HEK293T (cell line): ENCODE measurements around the gene CDC42SE1.

Experiments
- CTCF ChIA-PET: fragments of 350-600 bp; formaldehyde crosslinking; extraction: SDS; loops from one replicate; lab custom pipeline; 2021; ENCODE audit warnings: antibody characterized with exemption, inconsistent platforms; lab: Yijun Ruan, JAX
- POLR2A ChIA-PET: fragments of 350-600 bp; formaldehyde crosslinking; extraction: SDS; loops from one replicate; lab custom pipeline; 2020; ENCODE audit warnings: antibody characterized with exemption, inconsistent platforms; lab: Yijun Ruan, JAX
- DNase-seq: peaks from one replicate; pipeline ENCODE4 v3.0.0; 2012; ENCODE audit warnings: mixed read lengths; ENCODE audit errors: extremely low spot score
- ARNT ChIP-seq: fragments of 450-650 bp; IDR thresholded peaks from 2 replicates; pipeline ENCODE4 v1.6.1; 2017; ENCODE audit warnings: mild to moderate bottlenecking
- BHLHE40 ChIP-seq: fragments of 450-650 bp; IDR thresholded peaks from 2 replicates; pipeline ENCODE4 v1.6.1; 2016; ENCODE audit warnings: mild to moderate bottlenecking, moderate library complexity, borderline replicate concordance
- CTBP1 ChIP-seq: fragments of 450-650 bp; IDR thresholded peaks from 2 replicates; pipeline ENCODE4 v1.6.1; 2016; ENCODE audit warnings: borderline replicate concordance
- ELF4 ChIP-seq: fragments of 450-650 bp; IDR thresholded peaks from 2 replicates; pipeline ENCODE4 v1.6.1; 2017; ENCODE audit warnings: antibody characterized with exemption
- FOXA1 ChIP-seq: fragments of 450-650 bp; IDR thresholded peaks from 2 replicates; pipeline ENCODE4 v1.6.1; 2016; ENCODE audit warnings: mild to moderate bottlenecking
- FOXK2 ChIP-seq: fragments of 450-650 bp; IDR thresholded peaks from 2 replicates; pipeline ENCODE4 v1.6.1; 2016; ENCODE audit warnings: mild to moderate bottlenecking
- FOXM1 ChIP-seq: fragments of 450-650 bp; IDR thresholded peaks from 2 replicates; pipeline ENCODE4 v1.6.1; 2017; ENCODE audit warnings: mild to moderate bottlenecking, borderline replicate concordance
- HDGF ChIP-seq: fragments of 450-650 bp; IDR thresholded peaks from 2 replicates; pipeline ENCODE4 v1.6.1; 2017; ENCODE audit warnings: antibody characterized with exemption, borderline replicate concordance
- L3MBTL2 ChIP-seq: fragments of 450-650 bp; conservative IDR thresholded peaks from 2 replicates; pipeline ENCODE4 v1.6.1; 2016; ENCODE audit warnings: mild to moderate bottlenecking
- LEF1 ChIP-seq: fragments of 450-650 bp; IDR thresholded peaks from 2 replicates; pipeline ENCODE4 v1.6.1; 2017; ENCODE audit warnings: mild to moderate bottlenecking, borderline replicate concordance
- NFRKB ChIP-seq: fragments of 450-650 bp; IDR thresholded peaks from 2 replicates; pipeline ENCODE4 v1.6.1; 2016; ENCODE audit warnings: mild to moderate bottlenecking, moderate library complexity
- SP1 ChIP-seq: fragments of 450-650 bp; IDR thresholded peaks from 2 replicates; pipeline ENCODE4 v1.6.1; 2017
- SUZ12 ChIP-seq: fragments of 450-650 bp; IDR thresholded peaks from 2 replicates; pipeline ENCODE4 v1.6.1; 2016; ENCODE audit warnings: mild to moderate bottlenecking
- TARDBP ChIP-seq: fragments of 450-650 bp; IDR thresholded peaks from 2 replicates; pipeline ENCODE4 v1.6.1; 2016
- ZNF384 ChIP-seq: fragments of 450-650 bp; IDR thresholded peaks from 2 replicates; pipeline ENCODE4 v1.6.1; 2016
- TF ChIP-seq, protein P1 (sequence below): fragments of 450-650 bp; IDR thresholded peaks from 2 replicates; pipeline ENCODE4 v1.6.1; 2016

The CDC42SE1 gene

DNA sequence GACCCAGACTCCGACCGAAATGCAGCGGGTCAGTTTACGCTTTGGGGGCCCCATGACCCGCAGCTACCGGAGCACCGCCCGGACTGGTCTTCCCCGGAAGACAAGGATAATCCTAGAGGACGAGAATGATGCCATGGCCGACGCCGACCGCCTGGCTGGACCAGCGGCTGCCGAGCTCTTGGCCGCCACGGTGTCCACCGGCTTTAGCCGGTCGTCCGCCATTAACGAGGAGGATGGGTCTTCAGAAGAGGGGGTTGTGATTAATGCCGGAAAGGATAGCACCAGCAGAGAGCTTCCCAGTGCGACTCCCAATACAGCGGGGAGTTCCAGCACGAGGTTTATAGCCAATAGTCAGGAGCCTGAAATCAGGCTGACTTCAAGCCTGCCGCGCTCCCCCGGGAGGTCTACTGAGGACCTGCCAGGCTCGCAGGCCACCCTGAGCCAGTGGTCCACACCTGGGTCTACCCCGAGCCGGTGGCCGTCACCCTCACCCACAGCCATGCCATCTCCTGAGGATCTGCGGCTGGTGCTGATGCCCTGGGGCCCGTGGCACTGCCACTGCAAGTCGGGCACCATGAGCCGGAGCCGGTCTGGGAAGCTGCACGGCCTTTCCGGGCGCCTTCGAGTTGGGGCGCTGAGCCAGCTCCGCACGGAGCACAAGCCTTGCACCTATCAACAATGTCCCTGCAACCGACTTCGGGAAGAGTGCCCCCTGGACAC lies 11.3 kb downstream of the CDC42SE1 start:
- ChIA-PET CTCF (interaction anchor here (0.5 to 1.0 kb wide), 4 partner anchors 13 to 70 kb away, joined by 3 to 5 read pairs (median 4); no protein-coding TSS in a partner anchor), POLR2A (interaction anchor here (1.0 to 6.4 kb wide), 6 partner anchors 10 to 42 kb away, joined by 3 to 53 read pairs (median 4); partner anchors contain the start of genes BNIPL, CDC42SE1, GABPB2 and MLLT11)
- TF ChIP-seq L3MBTL2 (peak; percentile 94), SUZ12 (no peak)
- DNase-seq, result peak; percentile 86

- ChIA-PET POLR2A (interaction anchor here (1.0 to 6.4 kb wide), 6 partner anchors 9 to 41 kb away, joined by 3 to 53 read pairs (median 4); partner anchors contain the start of genes BNIPL, CDC42SE1, GABPB2 and MLLT11), CTCF (interaction anchor here (0.8 to 1.0 kb wide), 2 partner anchors 50 to 108 kb away, joined by 3 read pairs; no protein-coding TSS in a partner anchor)
- DNase-seq, result peak; percentile 85
- TF ChIP-seq SUZ12, result no peak
- no peak for TF ChIP-seq SP1
- no peak for TF ChIP-seq FOXM1
- TF ChIP-seq ARNT, result no peak
- TF ChIP-seq ELF4, result no peak
- no peak for TF ChIP-seq NFRKB
- no peak for TF ChIP-seq FOXA1
- TF ChIP-seq HDGF, result no peak
- no peak for TF ChIP-seq L3MBTL2
- no peak for TF ChIP-seq BHLHE40
- TF ChIP-seq ZNF384, result no peak
- TF ChIP-seq TARDBP, result no peak
- TF ChIP-seq CTBP1, result no peak
- TF ChIP-seq LEF1, result no peak
- no peak for TF ChIP-seq FOXK2
- TF ChIP-seq, protein P1, sequence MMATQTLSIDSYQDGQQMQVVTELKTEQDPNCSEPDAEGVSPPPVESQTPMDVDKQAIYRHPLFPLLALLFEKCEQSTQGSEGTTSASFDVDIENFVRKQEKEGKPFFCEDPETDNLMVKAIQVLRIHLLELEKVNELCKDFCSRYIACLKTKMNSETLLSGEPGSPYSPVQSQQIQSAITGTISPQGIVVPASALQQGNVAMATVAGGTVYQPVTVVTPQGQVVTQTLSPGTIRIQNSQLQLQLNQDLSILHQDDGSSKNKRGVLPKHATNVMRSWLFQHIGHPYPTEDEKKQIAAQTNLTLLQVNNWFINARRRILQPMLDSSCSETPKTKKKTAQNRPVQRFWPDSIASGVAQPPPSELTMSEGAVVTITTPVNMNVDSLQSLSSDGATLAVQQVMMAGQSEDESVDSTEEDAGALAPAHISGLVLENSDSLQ, result no peak
These were observed 11.9 kb downstream of the CDC42SE1 start, which contains the start of gene C1orf56 for GRCh38 chr1:151047591-151047924. Gene C1orf56 (plus strand): TSS chr1:151047751. CDS start chr1:151047848, 97 bp downstream.

GRCh38 chr1:151043163-151043562 lies 16.3 kb downstream of the CDC42SE1 start:
- CTCF ChIA-PET, result interaction anchor here (1.1 kb wide), 1 partner anchor 16 kb away, joined by 3 read pairs; no protein-coding TSS in a partner anchor
- TF ChIP-seq ARNT (no peak), BHLHE40 (no peak), TARDBP (no peak), CTBP1 (no peak), FOXA1 (no peak), LEF1 (no peak), SP1 (no peak), FOXM1 (no peak)
- POLR2A ChIA-PET, result interaction anchor here (0.8 to 1.3 kb wide), 2 partner anchors 9 to 14 kb away, joined by 3 to 4 read pairs; no protein-coding TSS in a partner anchor
- no peak for DNase-seq

DNA sequence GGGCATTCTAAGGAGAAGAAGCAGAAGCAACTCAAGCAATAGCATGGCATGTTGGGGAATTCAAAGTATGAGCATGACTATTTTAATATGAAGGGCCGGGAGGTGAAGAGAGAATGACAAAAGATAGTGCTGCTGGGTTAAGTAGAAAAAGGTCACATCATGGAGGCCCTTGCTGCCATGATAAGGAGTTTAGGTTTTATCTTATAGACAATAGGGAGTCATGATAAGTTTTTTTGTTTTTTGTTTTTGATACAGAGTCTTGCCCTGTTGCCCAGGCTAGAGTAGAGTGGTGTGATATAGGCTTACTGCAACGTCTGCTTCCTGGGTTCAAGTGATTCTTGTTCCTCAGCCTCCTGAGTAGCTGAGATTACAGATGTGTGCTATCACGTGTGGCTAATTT lies 19.9 kb downstream of the CDC42SE1 start:
- ChIA-PET CTCF (no interaction called here), POLR2A (interaction anchor here (0.9 kb wide), 1 partner anchor 22 kb away, joined by 3 read pairs; no protein-coding TSS in a partner anchor)
- no peak for TF ChIP-seq ELF4
- TF ChIP-seq FOXA1, result no peak
- TF ChIP-seq HDGF, result no peak
- TF ChIP-seq BHLHE40, result no peak
- TF ChIP-seq CTBP1, result no peak
- TF ChIP-seq L3MBTL2, result no peak
- no peak for TF ChIP-seq ARNT
- TF ChIP-seq, protein P1, result no peak
- no peak for TF ChIP-seq ZNF384
- TF ChIP-seq FOXK2, result no peak
- TF ChIP-seq FOXM1, result no peak
- TF ChIP-seq SUZ12, result no peak
- no peak for TF ChIP-seq NFRKB
- TF ChIP-seq TARDBP, result no peak
- no peak for TF ChIP-seq LEF1
- TF ChIP-seq SP1, result no peak
- no peak for DNase-seq

- CTCF ChIA-PET, result no interaction called here
These were observed 22.4 kb downstream of the CDC42SE1 start for GRCh38 chr1:151037032-151037431.

More at GRCh38 chr1:151037032-151037431, 22.4 kb downstream of the CDC42SE1 start:
- DNase-seq, result no peak
- POLR2A ChIA-PET, result interaction anchor here (1.6 kb wide), 1 partner anchor 11 kb away, joined by 4 read pairs; the partner anchor contains the start of gene C1orf56
- TF ChIP-seq ZNF384, result no peak
- TF ChIP-seq SUZ12, result no peak
- TF ChIP-seq NFRKB, result no peak
- no peak for TF ChIP-seq TARDBP
- no peak for TF ChIP-seq BHLHE40
- TF ChIP-seq, protein P1, result no peak
- no peak for TF ChIP-seq ELF4
- TF ChIP-seq HDGF, result no peak
